Omental fat pad (tissue), 4 donors: Measurements from ENCODE around the gene MORC3. TPM values are rescaled to one million over a fixed set of nuclear protein-coding genes. Genes with fewer than 3 reads are reported as not detected.
"Not testable (repeated sequence)": the region's sequence is repeated elsewhere in the genome, so short reads cannot be mapped to it uniquely, and the experiment has no call there.

Experiments
- ATAC-seq: fragments of 150-250 bp; one replicate; pipeline ENCODE4 v1.9.1; 2016; ENCODE audit warnings: mild to moderate bottlenecking, moderate library complexity; ENCODE audit not compliant: low FRiP score
- DNase-seq: peaks from one replicate; pipeline ENCODE4 v3.0.0-alpha.2; 2019; ENCODE audit warnings: low spot score
- CTCF ChIP-seq, 3 donors: fragments of 450-650 bp; IDR thresholded peaks; one replicate each; pipeline ENCODE4 v1.5.1; 2016 to 2017; ENCODE audit warnings: antibody characterized with exemption in 3 of 3, mild to moderate bottlenecking in 3 of 3, moderate library complexity in 2 of 3
- total RNA-seq, 4 donors: library from RNA; depleted of rRNA; stranded (reverse); fragments of >200 nt; gene quantifications; one replicate each; pipeline ENCODE4 v1.1.0, GENCODE V29; 2016

Gene MORC3
- total RNA-seq, 4 donors from 2014 or later = 26.8 to 43.2 (median 34.1) TPM

GRCh38 chr21:36337099-36337509, 17.1 kb downstream of the MORC3 start:
- TF ChIP-seq CTCF (IDR thresholded peaks at IDR 0.05) = no peak
- no peak for DNase-seq
- ATAC-seq = peak; percentile 83

GRCh38 chr21:36338975-36339374, 19.0 kb downstream of the MORC3 start:
- no peak for TF ChIP-seq CTCF (IDR thresholded peaks at IDR 0.05)
- ATAC-seq (no peak), DNase-seq (no peak)

GRCh38 chr21:36342581-36342980, 22.6 kb downstream of the MORC3 start:
- ATAC-seq = not testable (repeated sequence)

GRCh38 chr21:36344931-36345330, 24.9 kb downstream of the MORC3 start:
- DNase-seq = no peak
- ATAC-seq = no peak
- TF ChIP-seq CTCF (IDR thresholded peaks at IDR 0.05) = no peak

More at GRCh38 chr21:36342581-36342980, 22.6 kb downstream of the MORC3 start:
- not testable (repeated sequence) for DNase-seq

GRCh38 chr21:36347278-36347961, 27.4 kb downstream of the MORC3 start:
- no peak for DNase-seq
- TF ChIP-seq CTCF (IDR thresholded peaks at IDR 0.05) = no peak
- ATAC-seq = no peak

GRCh38 chr21:36347962-36348328, 27.9 kb downstream of the MORC3 start:
- no peak for TF ChIP-seq CTCF (IDR thresholded peaks at IDR 0.05)
- DNase-seq (no peak), ATAC-seq (no peak)

- DNase-seq (no peak), ATAC-seq (no peak)
- TF ChIP-seq CTCF (IDR thresholded peaks at IDR 0.05) = no peak
These were observed 29.3 kb downstream of the MORC3 start for GRCh38 chr21:36349315-36349714.
